Spleen (tissue), 11 donors: ENCODE measurements around the gene KAT5. TPM values are rescaled to one million over a fixed set of nuclear protein-coding genes. Genes with fewer than 3 reads are reported as not detected.
"Not testable (repeated sequence)": the region's sequence is repeated elsewhere in the genome, so short reads cannot be mapped to it uniquely, and the experiment has no call there.

Experiments used
- DNase-seq: peaks from one replicate; pipeline ENCODE4 v3.0.0-alpha.2; 2020
- H3K27ac ChIP-seq, 8 donors: fragments of 200-600 bp; sonication (generic) in 7 of 8; 1 replicate in 4 of 8; 2 replicates in 4 of 8; pipeline versions ENCODE4 v1.5.0 to v1.8.0; 2016 to 2021; ENCODE audit warnings: inconsistent platforms in 4 of 8, mild to moderate bottlenecking in 4 of 8, moderate library complexity in 1 of 8
- H3K27me3 ChIP-seq, 7 donors: fragments of 200-600 bp; sonication (generic) in 6 of 7; replicated peaks in 1 of 7; 1 replicate in 4 of 7; 2 replicates in 3 of 7; pipeline versions ENCODE4 v1.5.0 to v1.8.0; 2016 to 2021; ENCODE audit warnings: inconsistent platforms in 3 of 7, mild to moderate bottlenecking in 1 of 7
- H3K36me3 ChIP-seq, 6 donors: fragments of 200-600 bp; sonication (generic) in 5 of 6; 1 replicate in 4 of 6; 2 replicates in 2 of 6; pipeline versions ENCODE4 v1.5.0 to v1.8.0; 2016 to 2021; ENCODE audit warnings: inconsistent platforms in 2 of 6
- H3K4me1 ChIP-seq, 6 donors: fragments of 200-600 bp; sonication (generic) in 5 of 6; 1 replicate in 3 of 6; 2 replicates in 3 of 6; pipeline versions ENCODE4 v1.5.0 to v1.8.0; 2016 to 2021; ENCODE audit warnings: inconsistent platforms in 3 of 6
- H3K4me3 ChIP-seq, 8 donors: fragments of 200-600 bp; sonication (generic) in 7 of 8; 1 replicate in 4 of 8; 2 replicates in 4 of 8; pipeline versions ENCODE4 v1.5.0 to v1.8.0; 2016 to 2021; ENCODE audit warnings: inconsistent platforms in 4 of 8, mild to moderate bottlenecking in 4 of 8, moderate library complexity in 2 of 8
- H3K9me3 ChIP-seq, 8 donors: fragments of 200-600 bp; sonication (generic) in 7 of 8; 1 replicate in 4 of 8; 2 replicates in 4 of 8; pipeline versions ENCODE4 v1.5.0 to v1.8.0; 2016 to 2021; ENCODE audit warnings: inconsistent platforms in 4 of 8
- CTCF ChIP-seq, 11 experiments: fragments of 200-600 bp in 7 of 11; fragments of 450-650 bp in 4 of 11; sonication (generic) in 4 of 11; IDR thresholded peaks in 8 of 11; conservative IDR thresholded peaks in 3 of 11; 1 replicate in 7 of 11; 2 replicates in 4 of 11; pipeline versions ENCODE4 v1.4.0 to v1.8.0; 2016 to 2021; ENCODE audit warnings: antibody characterized with exemption in 11 of 11, inconsistent platforms in 4 of 11, mild to moderate bottlenecking in 1 of 11
- POLR2A ChIP-seq, 3 donors: fragments of 450-650 bp; IDR thresholded peaks; one replicate each; pipeline ENCODE4 v1.5.1; 2017; ENCODE audit warnings: antibody characterized with exemption in 3 of 3, mild to moderate bottlenecking in 1 of 3
- POLR2AphosphoS5 ChIP-seq, 3 donors: sonication (generic); formaldehyde crosslinking; IDR thresholded peaks; one replicate each; pipeline ENCODE4 v1.5.1; 2017; ENCODE audit warnings: antibody characterized with exemption in 3 of 3
- WGBS, 5 donors: extraction: QIAGEN DNeasy Blood & Tissue Kit in 3 of 5; methylation state at CpG; one replicate each; pipeline versions ENCODE4 v1.1.5 to v1.1.7; 2013 to 2018; 5-methylcytosine and 5-hydroxymethylcytosine counted together
- intact Hi-C: fragments of 100-400 bp; cut with DNase I; formaldehyde crosslinking; loops from one replicate; pipeline ENCODE4 v1.15.0; 2023; ENCODE audit warnings: low total_unique reads
- polyA plus RNA-seq, 3 donors: library from polyadenylated mRNA; stranded (reverse); fragments of 200-250 nt; gene quantifications; one replicate each; pipeline ENCODE4 v1.2.1, GENCODE V29; 2013
- total RNA-seq, 7 donors: library from RNA; depleted of rRNA in 3 of 7; stranded (reverse); fragments of >200 nt in 3 of 7; fragmentation: NEBNext Ultra II Directional in 4 of 7; extraction: Animal tissue kit (Norgen Biotek cat#: 25700) in 4 of 7; gene quantifications; one replicate each; pipeline versions ENCODE4 v1.1.0 to v1.2.1, GENCODE V29; 2016 to 2021
- donor health status: healthy with polysubstance abuse.
- donor health status: DM: no; HTN: no; CAD: no; lungs with moderate emphysema.
- donor health status: DM: no; HTN: no; CAD: no.
- donor health status: Bipolar disorder and iron deficiency.
- donor health status: healthy.
- donor health status: DM: no; HTN: no; CAD: no.
- donor health status: DM: yes; HTN: yes; CAD: no.

KAT5 gene
- total and polyA plus RNA-seq, 10 donors = 55.0 to 103 (median 67.3) TPM

- Histone ChIP-seq H3K9me3 (no peaks in the 10 kb centered on the region), H3K36me3 (no peaks in the 10 kb centered on the region), H3K4me1 (peaks cover 0 to 9% (median 5%) of the 10 kb centered on the region in 6 donors), H3K4me3 (no peak overlapping the region), H3K27ac (no peak overlapping the region), H3K27me3 (peaks cover 0 to 5% (median 0%) of the 10 kb centered on the region in 7 donors)
- 75 to 91% (median 85%) methylated on average over 1 of the region's 1 CpG for WGBS, 5 donors
- intact Hi-C loops = loop anchor here (10.0 kb wide), 1 partner anchor 67 kb away; the partner anchor contains the start of gene SIPA1
- no peak for DNase-seq
- TF ChIP-seq CTCF (IDR thresholded peaks at IDR 0.05 in 8 of 11, conservative IDR thresholded peaks at IDR 0.05 in 3 of 11) = no peak
- TF ChIP-seq POLR2AphosphoS5 (IDR thresholded peaks at IDR 0.05) = no peak
- TF ChIP-seq POLR2A (IDR thresholded peaks at IDR 0.05) = no peak
Measured at GRCh38 chr11:65701686-65702085, 10.4 kb upstream of the KAT5 start.

GRCh38 chr11:65703846-65704245 lies 8.2 kb upstream of the KAT5 start:
- Histone ChIP-seq H3K27me3 (peaks cover 0 to 5% (median 0%) of the 10 kb centered on the region in 7 donors), H3K27ac (no peak overlapping the region), H3K4me1 (peaks cover 0 to 9% (median 6%) of the 10 kb centered on the region in 6 donors), H3K4me3 (no peak overlapping the region), H3K36me3 (no peaks in the 10 kb centered on the region), H3K9me3 (no peaks in the 10 kb centered on the region)
- DNase-seq = no peak
- intact Hi-C loops = loop anchor here (10.0 kb wide), 1 partner anchor 69 kb away; the partner anchor contains the start of gene SIPA1
- WGBS, 5 donors = 72 to 89% (median 79%) methylated on average over 4 of the region's 4 CpGs
- TF ChIP-seq POLR2AphosphoS5 (IDR thresholded peaks at IDR 0.05) (no peak), POLR2A (IDR thresholded peaks at IDR 0.05) (no peak), CTCF (IDR thresholded peaks at IDR 0.05 in 8 of 11, conservative IDR thresholded peaks at IDR 0.05 in 3 of 11) (no peak)

GRCh38 chr11:65706303-65706763 lies 5.7 kb upstream of the KAT5 start:
- peak overlapping the region in 2 of 8 donors; percentile 24 to 43 for H3K27ac ChIP-seq
- intact Hi-C loops = loop anchor here (10.0 kb wide), 1 partner anchor 72 kb away; the partner anchor contains the start of gene SIPA1
- 8 to 16% (median 9%) methylated on average over 14 of the region's 14 CpGs for WGBS, 5 donors
- not testable (repeated sequence) for H3K36me3 ChIP-seq, H3K27me3 ChIP-seq, H3K9me3 ChIP-seq
- peaks cover 0 to 22% (median 17%) of the 10 kb centered on the region in 6 donors for H3K4me1 ChIP-seq
- peak in 2 of 3 donors; percentile 54 to 55 for TF ChIP-seq POLR2AphosphoS5 (IDR thresholded peaks at IDR 0.05)
- peak; percentile 32 to 88 (median 82) for TF ChIP-seq CTCF (IDR thresholded peaks at IDR 0.05 in 8 of 11, conservative IDR thresholded peaks at IDR 0.05 in 3 of 11)
- peak; percentile 93 for DNase-seq
- H3K4me3 ChIP-seq = peak overlapping the region in 1 of 8 donors; percentile 50

DNA sequence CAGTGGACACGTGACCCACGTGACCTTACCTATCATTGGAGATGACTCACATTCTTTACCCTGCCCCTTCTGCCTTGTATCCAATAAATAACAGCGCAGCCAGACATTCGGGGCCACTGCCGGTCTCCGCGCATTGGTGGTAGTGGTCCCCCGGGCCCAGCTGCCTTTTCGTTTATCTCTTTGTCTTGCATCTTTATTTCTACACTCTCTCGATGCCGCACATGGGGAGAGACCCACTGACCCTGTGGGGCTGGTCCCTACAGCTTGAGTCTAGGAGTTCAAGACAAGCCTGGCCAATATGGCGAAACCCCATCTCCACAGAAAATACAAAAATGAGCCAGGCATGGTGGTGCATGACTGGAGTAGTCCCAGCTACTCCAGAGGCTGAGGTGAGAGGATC lies 5.0 kb upstream of the KAT5 start:
- H3K27me3 ChIP-seq, H3K9me3 ChIP-seq, H3K4me3 ChIP-seq, DNase-seq, H3K27ac ChIP-seq, H3K36me3 ChIP-seq: not testable (repeated sequence)
- peaks cover 0 to 26% (median 18%) of the 10 kb centered on the region in 6 donors for H3K4me1 ChIP-seq
- 85 to 95% (median 91%) methylated on average over 10 to 12 of the region's 12 CpGs for WGBS, 5 donors
- intact Hi-C loops = loop anchor here (10.0 kb wide), 1 partner anchor 72 kb away; the partner anchor contains the start of gene SIPA1
